ENCODE data around the gene TKT.

- no peak for TF ChIP-seq CTCF (conservative IDR thresholded peaks at IDR 0.05; ENCODE audit: low read depth, low read length)
- TF ChIP-seq CHD1 (IDR thresholded peaks at IDR 0.05; ENCODE audit: low read depth, low read length), result no peak
- no peak for TF ChIP-seq MAZ (IDR thresholded peaks at IDR 0.05; ENCODE audit: borderline replicate concordance, low read depth, low read length)
- TF ChIP-seq USF2 (IDR thresholded peaks at IDR 0.05; ENCODE audit: low read depth, low read length), result no peak
- TF ChIP-seq FOS (IDR thresholded peaks at IDR 0.05; ENCODE audit: low read depth, low read length), result no peak
- no peak for TF ChIP-seq POLR2A (IDR thresholded peaks at IDR 0.05; ENCODE audit: low read depth, low read length)
Observed at GRCh38 chr3:53250881-53251605, 4.8 kb downstream of the TKT start.

Data from IMR-90 (cell line).